ENCODE measurements around the gene TASL.
"Not testable (repeated sequence)": the region's sequence is repeated elsewhere in the genome, so short reads cannot be mapped to it uniquely, and the experiment has no call there.

TASL gene

DNA sequence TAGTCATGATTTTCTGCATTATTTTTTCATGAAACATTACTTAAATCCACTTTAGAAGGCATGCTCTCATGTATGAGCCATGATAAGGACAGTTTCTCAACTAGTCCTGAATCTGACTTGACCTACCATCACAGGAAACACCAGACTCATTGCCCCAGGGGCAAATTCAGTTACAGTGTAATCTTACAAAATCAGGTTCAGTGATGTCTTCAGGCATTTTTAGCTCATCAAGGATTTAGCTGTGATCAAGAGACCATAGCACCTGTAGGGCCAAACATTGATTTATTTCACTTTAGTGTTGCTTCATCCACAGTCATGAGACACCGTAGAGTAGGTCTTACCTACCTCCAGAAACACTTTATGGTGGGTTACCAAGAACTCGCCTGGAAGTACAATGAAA, 3.1 kb upstream of the TASL start:
- DNase-seq (ENCODE audit: low read depth in 3 of 3), result no peak

DNA sequence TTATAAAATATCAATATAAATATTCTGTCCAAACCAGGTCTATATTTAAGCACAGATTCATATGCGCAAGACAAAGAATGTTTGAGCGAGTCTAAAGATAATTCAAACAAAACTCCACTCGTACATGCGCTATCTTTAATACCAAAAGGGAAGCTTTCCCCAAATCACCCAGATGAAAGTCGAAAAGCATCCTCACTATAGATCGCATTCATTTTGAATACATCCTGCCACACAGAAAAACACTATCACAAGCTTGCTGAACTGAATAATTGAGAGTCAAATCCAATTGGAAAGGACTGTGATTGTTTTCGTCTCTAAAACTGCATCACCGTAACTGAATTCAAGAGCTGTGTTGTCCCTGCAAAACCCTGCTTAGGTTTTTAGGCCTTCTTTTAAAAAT, 685 bp downstream of the TASL start:
- no peak for DNase-seq (ENCODE audit: low read depth in 3 of 3)

DNA sequence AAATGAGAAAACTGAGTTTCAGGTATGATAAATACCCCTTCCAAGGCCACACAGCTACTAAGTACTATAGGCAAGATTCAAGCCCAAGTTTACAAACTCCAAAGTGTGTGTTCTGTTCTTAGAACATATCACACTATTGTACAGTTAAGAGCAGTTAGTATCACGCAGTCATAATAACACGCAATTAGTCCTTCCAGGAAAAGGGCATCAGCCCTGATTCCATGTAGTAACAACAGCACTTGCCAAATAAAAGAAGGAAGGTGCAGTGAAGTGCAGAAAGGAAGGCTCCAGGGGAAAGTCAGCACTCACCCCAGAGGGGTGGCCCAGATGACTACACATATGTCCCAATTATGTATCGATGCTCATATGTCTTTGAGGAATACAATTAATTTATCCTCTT, 4.4 kb downstream of the TASL start:
- DNase-seq (ENCODE audit: low read depth in 3 of 3), result no peak

- DNase-seq (ENCODE audit: low read depth in 3 of 3), result no peak
Observed at GRCh38 chrX:30572678-30573077, 4.9 kb downstream of the TASL start.

- no peak for DNase-seq (ENCODE audit: low read depth in 3 of 3)
Observed at GRCh38 chrX:30572004-30572403, 5.6 kb downstream of the TASL start.

DNA sequence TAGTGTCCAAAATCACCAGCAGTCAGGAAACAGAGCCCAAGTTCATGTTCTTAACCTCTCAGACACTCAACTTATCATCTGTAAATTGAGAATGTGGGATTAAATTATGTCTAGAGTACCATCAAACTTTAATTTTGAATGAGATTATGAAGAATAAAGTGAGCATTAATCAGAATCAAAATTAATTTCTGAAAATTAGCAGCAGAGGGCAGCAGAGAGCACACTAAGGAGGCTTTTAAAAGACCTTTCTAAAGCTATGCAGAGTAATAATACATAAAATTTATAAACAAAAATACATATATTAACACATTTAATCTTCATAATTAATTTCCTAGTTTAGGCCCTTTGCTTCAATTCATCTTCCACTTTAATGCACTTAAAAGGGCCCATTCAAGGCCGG, 7.1 kb downstream of the TASL start:
- DNase-seq (ENCODE audit: low read depth in 3 of 3), result no peak

- DNase-seq (ENCODE audit: low read depth in 3 of 3), result no peak
Observed at GRCh38 chrX:30568136-30568535, 9.4 kb downstream of the TASL start.

DNA sequence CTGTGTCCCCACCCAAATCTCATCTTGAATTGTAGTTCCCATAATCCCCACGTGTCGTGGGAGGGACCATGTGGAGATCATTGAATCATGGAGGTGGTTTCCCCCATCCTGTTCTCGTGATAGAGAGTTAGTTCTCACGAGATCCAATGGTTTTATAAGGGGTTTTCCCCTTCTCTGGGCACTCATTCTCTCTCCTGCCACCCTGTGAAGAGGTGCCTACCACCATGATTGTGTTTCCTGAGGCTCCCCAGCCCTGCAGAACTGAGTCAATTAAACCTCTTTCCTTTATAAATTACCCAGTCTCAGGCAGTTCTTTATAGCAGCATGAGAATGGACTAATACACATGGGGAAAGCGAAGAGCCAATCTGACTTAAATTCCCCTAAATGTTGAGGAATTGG, 14.5 kb downstream of the TASL start:
- not testable (repeated sequence) for DNase-seq (ENCODE audit: low read depth in 3 of 3)

GRCh38 chrX:30561191-30561590, 16.4 kb downstream of the TASL start:
- no peak for DNase-seq (ENCODE audit: low read depth in 3 of 3)

DNA sequence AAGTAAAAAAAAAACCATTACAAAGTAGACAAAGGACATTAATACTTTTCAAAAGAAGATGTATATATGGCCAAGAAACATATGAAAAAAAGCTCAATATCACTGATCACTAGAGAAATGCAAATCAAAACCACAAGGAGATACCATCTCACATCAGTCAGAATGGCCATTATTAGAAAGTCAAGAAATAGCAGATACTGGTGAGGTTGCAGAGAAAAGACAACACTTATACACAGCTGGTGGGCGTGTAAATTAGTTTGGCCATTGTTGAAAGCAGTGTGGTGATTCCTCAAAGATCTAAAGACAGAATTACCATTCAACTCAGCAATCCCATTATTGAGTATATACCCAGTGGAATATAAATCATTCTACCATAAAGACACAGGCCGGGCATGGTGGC, 39.3 kb downstream of the TASL start:
- DNase-seq (ENCODE audit: low read depth in 3 of 3), result no peak

DNA sequence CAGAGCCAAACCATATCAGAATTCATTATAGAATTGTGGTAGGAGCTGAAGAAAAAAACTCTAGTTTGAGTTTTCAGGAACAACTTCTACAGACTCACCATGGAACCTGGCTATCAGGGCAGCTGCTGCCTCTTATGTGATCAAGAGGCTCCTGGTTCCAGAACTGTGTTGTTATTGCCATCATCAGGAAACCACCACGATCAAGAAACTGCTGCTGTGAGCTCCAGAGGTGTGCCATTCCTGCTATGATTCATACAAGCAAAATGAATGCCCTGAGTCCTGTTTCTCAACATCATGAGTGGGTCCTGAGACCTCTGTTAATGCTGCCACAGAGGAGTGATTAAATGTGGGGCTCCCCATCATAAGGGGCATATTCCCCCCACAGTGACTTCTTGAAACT, 43.7 kb downstream of the TASL start:
- no peak for DNase-seq (ENCODE audit: low read depth in 3 of 3)

DNA sequence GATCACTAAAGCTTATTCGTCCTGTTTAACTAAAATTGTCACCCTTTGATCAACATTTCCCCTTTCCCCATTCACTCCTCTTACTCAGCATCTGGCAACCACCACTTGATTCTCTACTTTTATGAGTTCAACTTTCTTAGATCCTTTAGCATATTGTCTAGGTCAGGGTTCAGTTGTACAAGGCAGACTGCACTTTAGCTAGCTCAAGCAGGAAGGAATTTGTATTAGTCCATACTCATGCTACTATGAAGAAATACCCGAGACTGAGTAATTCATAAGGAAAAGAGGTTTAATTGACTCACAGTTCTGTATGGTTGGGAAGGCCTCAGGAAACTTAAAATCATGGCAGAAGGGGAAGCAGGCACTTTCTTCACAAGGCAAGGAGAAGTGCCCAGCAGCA, 44.3 kb downstream of the TASL start:
- no peak for DNase-seq (ENCODE audit: low read depth in 3 of 3)

GRCh38 chrX:30530606-30531005, 47.0 kb downstream of the TASL start:
- DNase-seq (ENCODE audit: low read depth in 3 of 3), result no peak

DNA sequence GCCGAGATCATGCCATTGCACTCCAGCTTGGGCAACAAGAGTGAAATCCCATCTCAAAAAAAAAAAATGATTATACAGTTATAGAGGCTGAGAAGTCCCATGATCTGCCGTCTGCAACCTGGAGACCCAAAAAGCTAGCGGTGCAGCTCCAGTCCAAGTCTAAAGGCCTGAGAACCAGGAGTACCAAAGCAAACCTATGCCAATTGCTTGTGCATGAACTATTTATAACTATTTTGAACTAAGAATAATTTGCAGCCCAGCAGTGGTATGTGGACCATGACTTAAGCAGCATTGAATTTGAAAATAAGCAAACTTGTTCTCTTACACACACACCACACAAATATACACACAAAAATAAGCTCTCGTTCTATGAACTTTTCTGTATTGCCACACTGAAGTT, 51.8 kb downstream of the TASL start:
- no peak for DNase-seq (ENCODE audit: low read depth in 3 of 3)

DNA sequence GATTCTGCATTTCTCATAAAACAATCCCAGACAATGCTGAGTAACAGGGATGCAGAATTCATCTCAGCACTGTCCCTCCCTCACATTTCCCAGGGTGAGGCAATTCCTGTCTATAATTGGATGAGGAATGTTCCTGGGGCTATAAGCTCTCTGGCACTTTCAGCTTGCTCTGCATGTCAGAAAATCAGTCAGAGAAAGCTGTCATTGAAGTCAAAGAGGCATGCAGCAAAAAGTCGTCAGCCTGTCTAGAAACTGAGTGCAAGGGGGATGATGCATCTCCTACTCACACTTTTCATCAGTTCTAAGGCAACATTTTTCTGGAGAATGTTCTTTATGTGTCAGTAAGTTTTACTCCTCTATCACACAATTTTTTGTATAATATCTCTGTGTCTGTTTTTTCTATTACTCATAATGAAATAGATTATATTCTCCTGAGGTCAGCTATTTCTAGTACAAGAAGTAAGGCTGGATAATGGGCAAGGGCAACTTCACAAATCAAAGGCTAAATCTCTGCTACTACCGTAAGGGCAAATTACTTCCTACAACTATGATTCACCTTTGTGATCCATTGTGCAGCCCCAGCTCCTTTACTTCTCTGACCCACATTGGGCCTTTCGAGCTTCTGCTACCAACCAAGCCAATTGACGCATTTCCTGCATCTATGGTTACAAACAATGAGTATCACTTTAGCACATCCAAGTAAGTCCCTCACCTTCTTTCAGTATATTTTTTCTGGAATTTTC, 56.0 kb downstream of the TASL start:
- no peak for DNase-seq (ENCODE audit: low read depth in 3 of 3)

DNA sequence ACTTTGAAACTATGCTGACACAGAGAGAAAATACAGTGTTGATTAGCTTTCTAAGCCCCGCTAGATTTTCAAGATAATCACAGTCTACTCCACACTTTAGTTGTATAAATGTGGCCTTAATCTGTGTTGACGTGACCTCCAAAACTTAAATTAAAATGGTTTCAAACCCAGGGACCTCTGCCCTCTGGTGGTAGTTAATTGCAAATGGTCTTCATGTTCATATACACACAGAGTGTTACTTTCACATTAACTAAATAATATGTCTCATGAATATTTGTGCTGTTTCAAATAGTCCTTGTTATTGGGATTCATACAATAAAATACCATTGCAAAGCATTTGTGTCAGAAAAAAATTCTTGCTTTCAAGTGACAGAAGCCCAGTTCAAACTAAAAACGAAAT, 64.3 kb downstream of the TASL start:
- DNase-seq (ENCODE audit: low read depth in 3 of 3), result no peak
